ENCODE data around the gene TRAF3IP1.

DNA sequence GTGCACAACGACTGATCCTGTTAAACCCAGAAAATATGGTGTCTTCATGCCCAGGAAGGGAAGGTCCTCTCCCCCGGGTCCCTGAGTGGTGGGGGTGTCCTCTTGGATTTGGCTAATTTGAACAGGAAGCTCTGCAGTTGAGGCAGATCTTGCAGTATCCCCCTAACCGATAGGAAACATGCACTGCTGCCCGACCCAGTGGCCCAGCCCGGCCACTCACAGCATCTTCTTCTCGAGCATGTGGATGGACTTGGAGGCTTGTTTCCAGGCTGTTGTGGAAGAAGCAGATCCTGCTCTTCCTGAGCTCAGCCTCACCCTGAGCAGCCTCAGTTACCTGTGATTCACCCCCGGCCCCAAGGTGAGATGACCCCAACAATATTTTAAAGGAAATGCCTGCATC lies 60.0 kb downstream of the TRAF3IP1 start:
- TF ChIP-seq, protein P1, sequence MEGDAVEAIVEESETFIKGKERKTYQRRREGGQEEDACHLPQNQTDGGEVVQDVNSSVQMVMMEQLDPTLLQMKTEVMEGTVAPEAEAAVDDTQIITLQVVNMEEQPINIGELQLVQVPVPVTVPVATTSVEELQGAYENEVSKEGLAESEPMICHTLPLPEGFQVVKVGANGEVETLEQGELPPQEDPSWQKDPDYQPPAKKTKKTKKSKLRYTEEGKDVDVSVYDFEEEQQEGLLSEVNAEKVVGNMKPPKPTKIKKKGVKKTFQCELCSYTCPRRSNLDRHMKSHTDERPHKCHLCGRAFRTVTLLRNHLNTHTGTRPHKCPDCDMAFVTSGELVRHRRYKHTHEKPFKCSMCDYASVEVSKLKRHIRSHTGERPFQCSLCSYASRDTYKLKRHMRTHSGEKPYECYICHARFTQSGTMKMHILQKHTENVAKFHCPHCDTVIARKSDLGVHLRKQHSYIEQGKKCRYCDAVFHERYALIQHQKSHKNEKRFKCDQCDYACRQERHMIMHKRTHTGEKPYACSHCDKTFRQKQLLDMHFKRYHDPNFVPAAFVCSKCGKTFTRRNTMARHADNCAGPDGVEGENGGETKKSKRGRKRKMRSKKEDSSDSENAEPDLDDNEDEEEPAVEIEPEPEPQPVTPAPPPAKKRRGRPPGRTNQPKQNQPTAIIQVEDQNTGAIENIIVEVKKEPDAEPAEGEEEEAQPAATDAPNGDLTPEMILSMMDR (IDR thresholded peaks at IDR 0.05), result no peak
- no peak for TF ChIP-seq EP300 (IDR thresholded peaks at IDR 0.05; ENCODE audit: low read depth)
- no peak for TF ChIP-seq POLR2A (IDR thresholded peaks at IDR 0.05)
- no peak for TF ChIP-seq POLR2AphosphoS5 (IDR thresholded peaks at IDR 0.05)
